Measurements from ENCODE around the gene BTN2A1. TPM values are rescaled to one million over a fixed set of nuclear protein-coding genes. Genes with fewer than 3 reads are reported as not detected.
"Not testable (repeated sequence)": the region's sequence is repeated elsewhere in the genome, so short reads cannot be mapped to it uniquely, and the experiment has no call there.

The BTN2A1 gene
- total RNA-seq, 1 experiment from 2014 or later = 11.2 TPM

GRCh38 chr6:26461353-26461752 is 3.6 kb downstream of the BTN2A1 start:
- H3K27me3 ChIP-seq (ENCODE audit: insufficient read depth, low read length); H3K9ac ChIP-seq (ENCODE audit: low read length); H4K20me1 ChIP-seq (ENCODE audit: insufficient read depth); CTCF ChIA-PET; H3K9me2 ChIP-seq (ENCODE audit: insufficient read depth); BruUV-seq (replicated peaks); H3K9me3 ChIP-seq (ENCODE audit: control insufficient read depth in 1 of 2, insufficient read depth in 1 of 2, low read depth in 1 of 2, low read length in 2 of 2); H2AFZ ChIP-seq (ENCODE audit: low read depth, low read length, poor library complexity, severe bottlenecking); H3K4me2 ChIP-seq (ENCODE audit: low read length); ATAC-seq; H3K27ac ChIP-seq (ENCODE audit: low read depth, low read length); POLR2A ChIA-PET; H3K4me3 ChIP-seq (replicated peaks in 1 of 2; ENCODE audit: low read depth in 1 of 2, low read length in 2 of 2); intact Hi-C loops (cut with micrococcal nuclease); DNase-seq (ENCODE audit: low read depth, low spot score); RAD21 ChIA-PET (ENCODE audit: low non-redundant PET in 1 of 2, low total read pairs in 2 of 2, uncharacterized antibody in 2 of 2, unreplicated experiment in 2 of 2): not testable (repeated sequence)
- peaks cover 0 to 13% of the 10 kb centered on the region in 2 experiments; a peak in 3 of 4 replicates for H3K4me1 ChIP-seq (ENCODE audit: control insufficient read depth in 1 of 2, insufficient read depth in 2 of 2, low read length in 2 of 2)
- peaks cover 36% of the 10 kb centered on the region for H3K79me2 ChIP-seq (ENCODE audit: insufficient read depth, low read length)
- peaks cover 38 to 46% of the 10 kb centered on the region in 2 experiments for H3K36me3 ChIP-seq (ENCODE audit: control insufficient read depth in 1 of 2, insufficient read depth in 2 of 2, low read length in 2 of 2)

GRCh38 chr6:26464014-26464413 is 6.3 kb downstream of the BTN2A1 start:
- Histone ChIP-seq H3K79me2 (ENCODE audit: insufficient read depth, low read length) (peaks cover 26% of the 10 kb centered on the region), H4K20me1 (ENCODE audit: insufficient read depth) (no peaks in the 10 kb centered on the region), H3K36me3 (ENCODE audit: control insufficient read depth in 1 of 2, insufficient read depth in 2 of 2, low read length in 2 of 2) (peaks cover 53 to 54% of the 10 kb centered on the region in 2 experiments), H3K9me3 (ENCODE audit: control insufficient read depth in 1 of 2, insufficient read depth in 1 of 2, low read depth in 1 of 2, low read length in 2 of 2) (no peaks in the 10 kb centered on the region), H3K9me2 (ENCODE audit: insufficient read depth) (no peaks in the 10 kb centered on the region), H3K27me3 (ENCODE audit: insufficient read depth, low read length) (no peaks in the 10 kb centered on the region), H3K27ac (ENCODE audit: low read depth, low read length) (no peak overlapping the region), H3K9ac (ENCODE audit: low read length) (no peak overlapping the region), H3K4me1 (ENCODE audit: control insufficient read depth in 1 of 2, insufficient read depth in 2 of 2, low read length in 2 of 2) (0 out of 4 replicates have a peak, but pooled peaks cover 0 to 1% of the 10 kb centered on the region in 2 experiments), H3K4me3 (replicated peaks in 1 of 2; ENCODE audit: low read depth in 1 of 2, low read length in 2 of 2) (no peak overlapping the region), H2AFZ (ENCODE audit: low read depth, low read length, poor library complexity, severe bottlenecking) (no peak overlapping the region), H3K4me2 (ENCODE audit: low read length) (no peak overlapping the region)
- no TSS peak for BruUV-seq (replicated peaks)
- ChIA-PET RAD21 (ENCODE audit: low non-redundant PET in 1 of 2, low total read pairs in 2 of 2, uncharacterized antibody in 2 of 2, unreplicated experiment in 2 of 2) (no interaction called here), POLR2A (no interaction called here), CTCF (no interaction called here)
- no peak for TF ChIP-seq SP1 (IDR thresholded peaks at IDR 0.05; ENCODE audit: low read depth)
- TF ChIP-seq ELF1 (IDR thresholded peaks at IDR 0.05; ENCODE audit: borderline replicate concordance, low read depth) = no peak
- TF ChIP-seq, protein P1, sequence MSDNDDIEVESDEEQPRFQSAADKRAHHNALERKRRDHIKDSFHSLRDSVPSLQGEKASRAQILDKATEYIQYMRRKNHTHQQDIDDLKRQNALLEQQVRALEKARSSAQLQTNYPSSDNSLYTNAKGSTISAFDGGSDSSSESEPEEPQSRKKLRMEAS (IDR thresholded peaks at IDR 0.05) = no peak
- no peak for TF ChIP-seq POLR2AphosphoS5 (IDR thresholded peaks at IDR 0.05; ENCODE audit: low read depth, low read length)
- TF ChIP-seq JUND (IDR thresholded peaks at IDR 0.05) = no peak
- TF ChIP-seq EZH2phosphoT487 (IDR thresholded peaks at IDR 0.05; ENCODE audit: borderline replicate concordance) = no peak
- intact Hi-C loops (cut with micrococcal nuclease) = no loop called here
- DNase-seq (ENCODE audit: low read depth, low spot score) = no peak
- ATAC-seq = no peak
